ENCODE measurements around the gene FRMD8. TPM values are rescaled to one million over a fixed set of nuclear protein-coding genes. Genes with fewer than 3 reads are reported as not detected.

FRMD8 gene
- total RNA-seq, 1 donor from 2014 or later = 70.6 TPM

- intact Hi-C loops (cut with micrococcal nuclease) = loop anchor here (1.0 kb wide), 1 partner anchor 12 kb away; no protein-coding TSS in a partner anchor
- Mint-ChIP-seq H3K27ac (peak overlapping the region; percentile 86), H3K27me3 (no peaks in the 10 kb centered on the region), H3K4me1 (peaks cover 39% of the 10 kb centered on the region), H3K4me3 (peak overlapping the region; percentile 11), H3K36me3 (ENCODE audit: low read depth) (peaks cover 2% of the 10 kb centered on the region), H3K9me3 (no peaks in the 10 kb centered on the region)
- DNase-seq (no peak), ATAC-seq (ENCODE audit: low read depth) (peak; percentile 10)
- ChIA-PET POLR2A (interaction anchor here (0.7 to 18.2 kb wide), 19 partner anchors 8 to 236 kb away, joined by 3 to 584 read pairs (median 5); partner anchors contain the start of genes FRMD8, MALAT1, MAP3K11 and NEAT1), CTCF (interaction anchor here (0.7 to 2.1 kb wide), 16 partner anchors 10 to 215 kb away, joined by 3 to 13 read pairs (median 4); partner anchors contain the start of gene MALAT1)
- TF ChIP-seq, protein P1, sequence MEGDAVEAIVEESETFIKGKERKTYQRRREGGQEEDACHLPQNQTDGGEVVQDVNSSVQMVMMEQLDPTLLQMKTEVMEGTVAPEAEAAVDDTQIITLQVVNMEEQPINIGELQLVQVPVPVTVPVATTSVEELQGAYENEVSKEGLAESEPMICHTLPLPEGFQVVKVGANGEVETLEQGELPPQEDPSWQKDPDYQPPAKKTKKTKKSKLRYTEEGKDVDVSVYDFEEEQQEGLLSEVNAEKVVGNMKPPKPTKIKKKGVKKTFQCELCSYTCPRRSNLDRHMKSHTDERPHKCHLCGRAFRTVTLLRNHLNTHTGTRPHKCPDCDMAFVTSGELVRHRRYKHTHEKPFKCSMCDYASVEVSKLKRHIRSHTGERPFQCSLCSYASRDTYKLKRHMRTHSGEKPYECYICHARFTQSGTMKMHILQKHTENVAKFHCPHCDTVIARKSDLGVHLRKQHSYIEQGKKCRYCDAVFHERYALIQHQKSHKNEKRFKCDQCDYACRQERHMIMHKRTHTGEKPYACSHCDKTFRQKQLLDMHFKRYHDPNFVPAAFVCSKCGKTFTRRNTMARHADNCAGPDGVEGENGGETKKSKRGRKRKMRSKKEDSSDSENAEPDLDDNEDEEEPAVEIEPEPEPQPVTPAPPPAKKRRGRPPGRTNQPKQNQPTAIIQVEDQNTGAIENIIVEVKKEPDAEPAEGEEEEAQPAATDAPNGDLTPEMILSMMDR (IDR thresholded peaks at IDR 0.05) = no peak
Observed at GRCh38 chr11:65378208-65378927, 8.1 kb upstream of the FRMD8 start.

DNA sequence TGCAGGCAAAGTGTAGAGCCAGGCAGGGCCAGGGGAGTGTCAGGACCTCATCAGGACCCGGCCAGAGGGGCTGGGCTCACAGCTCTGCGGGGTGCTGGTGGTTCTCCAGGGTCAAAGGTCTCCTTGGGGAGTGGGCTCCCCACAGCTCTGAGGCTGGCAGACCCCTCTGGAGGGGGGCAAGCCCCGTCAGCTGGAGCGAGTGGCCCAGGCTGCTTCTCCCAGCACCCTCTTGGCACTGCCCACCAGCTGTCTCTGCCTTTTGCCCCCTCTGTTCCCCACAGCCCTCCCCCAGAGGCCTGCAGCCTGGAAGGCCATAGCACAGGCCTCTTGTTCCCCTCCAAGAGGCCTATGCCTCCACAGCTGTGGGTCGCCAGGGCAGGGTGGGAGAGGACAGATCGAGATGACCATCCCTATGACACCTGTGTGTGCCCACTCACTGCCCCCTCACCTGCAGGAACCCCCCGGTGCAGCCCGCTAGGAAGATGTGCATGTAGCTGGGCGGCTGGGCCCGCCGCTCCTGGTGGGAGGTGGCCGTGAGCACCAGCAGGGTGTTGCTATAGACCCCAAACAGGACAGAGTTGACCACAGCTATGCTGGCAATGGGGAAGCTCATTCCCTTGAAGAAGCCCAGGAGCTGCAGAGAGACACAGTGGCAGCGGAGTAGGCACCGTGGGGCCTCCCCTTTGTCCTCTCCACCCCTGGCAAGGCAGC lies 7.4 kb upstream of the FRMD8 start:
- Mint-ChIP-seq H3K4me3 (no peak overlapping the region), H3K4me1 (peaks cover 44% of the 10 kb centered on the region), H3K27me3 (no peaks in the 10 kb centered on the region), H3K36me3 (ENCODE audit: low read depth) (peaks cover 2% of the 10 kb centered on the region), H3K9me3 (no peaks in the 10 kb centered on the region), H3K27ac (peak overlapping the region; percentile 86)
- DNase-seq (no peak), ATAC-seq (ENCODE audit: low read depth) (no peak)
- intact Hi-C loops (cut with micrococcal nuclease) = loop anchor here (1.0 kb wide), 1 partner anchor 13 kb away; no protein-coding TSS in a partner anchor
- TF ChIP-seq, protein P1 (IDR thresholded peaks at IDR 0.05) = no peak
- CTCF ChIA-PET = interaction anchor here (0.7 to 3.1 kb wide), 12 partner anchors 21 to 215 kb away, joined by 3 to 16 read pairs (median 4); partner anchors contain the start of gene MALAT1
- POLR2A ChIA-PET = interaction anchor here (0.7 to 18.2 kb wide), 18 partner anchors 10 to 235 kb away, joined by 3 to 584 read pairs (median 6); partner anchors contain the start of genes MALAT1, MAP3K11, NEAT1 and POLA2

DNA sequence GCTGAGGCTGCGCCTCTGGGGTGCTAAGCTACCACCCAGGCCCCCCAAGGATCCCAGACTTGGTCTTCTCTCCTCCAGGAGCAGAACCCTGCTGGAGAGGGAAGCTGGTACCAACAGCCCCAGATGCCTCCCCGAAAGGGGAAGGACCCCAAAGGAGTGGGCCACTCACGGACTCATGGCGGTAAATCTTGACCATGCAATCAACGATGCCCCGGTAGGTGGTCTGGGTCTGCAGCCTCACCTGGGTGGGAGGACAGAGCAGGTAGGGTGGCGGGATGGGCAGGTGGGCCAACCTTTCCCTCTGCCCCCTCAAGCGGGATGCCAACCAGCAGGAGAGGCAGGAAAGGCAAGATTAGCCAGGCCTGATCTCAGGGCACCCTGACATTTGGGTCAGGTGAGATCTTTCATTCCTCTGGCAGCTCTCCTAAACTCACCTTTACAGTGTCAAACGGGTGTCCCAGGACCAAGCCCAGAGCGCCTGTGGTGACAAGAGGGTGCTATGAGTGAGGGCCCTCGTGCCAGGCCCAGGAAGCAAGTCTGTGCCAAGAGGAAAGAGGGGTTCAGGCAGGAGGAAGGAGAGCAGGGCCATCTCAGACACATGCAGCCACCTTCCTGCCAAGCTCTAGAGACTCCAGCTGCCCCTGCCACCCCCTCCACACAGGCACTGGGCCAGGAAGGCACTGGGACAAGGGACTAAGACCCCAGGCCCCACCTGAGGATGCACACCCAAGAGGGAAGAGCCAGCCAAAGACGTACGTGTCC lies 6.6 kb upstream of the FRMD8 start:
- no peak for DNase-seq
- intact Hi-C loops (cut with micrococcal nuclease) = loop anchor here (5.0 kb wide), 1 partner anchor 207 kb away; no protein-coding TSS in a partner anchor
- ATAC-seq (ENCODE audit: low read depth) = no peak
- Mint-ChIP-seq H3K4me3 (no peak overlapping the region), H3K9me3 (no peaks in the 10 kb centered on the region), H3K4me1 (peaks cover 52% of the 10 kb centered on the region), H3K36me3 (ENCODE audit: low read depth) (peaks cover 2% of the 10 kb centered on the region), H3K27me3 (no peaks in the 10 kb centered on the region), H3K27ac (peak overlapping the region; percentile 54)
- CTCF ChIA-PET = interaction anchor here (0.7 to 3.1 kb wide), 5 partner anchors 12 to 214 kb away, joined by 3 to 16 read pairs (median 7); no protein-coding TSS in a partner anchor
- POLR2A ChIA-PET = interaction anchor here (0.5 to 18.2 kb wide), 7 partner anchors 24 to 121 kb away, joined by 3 to 584 read pairs (median 13); partner anchors contain the start of genes MALAT1 and NEAT1
- TF ChIP-seq, protein P1 (IDR thresholded peaks at IDR 0.05) = no peak

- Mint-ChIP-seq H3K27ac (peak overlapping the region; percentile 94), H3K9me3 (no peaks in the 10 kb centered on the region), H3K4me3 (no peak overlapping the region), H3K27me3 (no peaks in the 10 kb centered on the region), H3K36me3 (ENCODE audit: low read depth) (no peaks in the 10 kb centered on the region), H3K4me1 (peaks cover 57% of the 10 kb centered on the region)
- DNase-seq (no peak), ATAC-seq (ENCODE audit: low read depth) (no peak)
- intact Hi-C loops (cut with micrococcal nuclease) = loop anchor here (5.0 kb wide), 1 partner anchor 207 kb away; no protein-coding TSS in a partner anchor
- ChIA-PET POLR2A (interaction anchor here (0.5 to 18.2 kb wide), 8 partner anchors 23 to 121 kb away, joined by 3 to 584 read pairs (median 4); partner anchors contain the start of genes MALAT1 and NEAT1), CTCF (interaction anchor here (0.6 to 3.1 kb wide), 6 partner anchors 13 to 214 kb away, joined by 3 to 16 read pairs (median 6); no protein-coding TSS in a partner anchor)
- TF ChIP-seq, protein P1 (IDR thresholded peaks at IDR 0.05) = no peak
Observed at GRCh38 chr11:65380460-65381119, 5.8 kb upstream of the FRMD8 start.
